ENCODE measurements around the gene LIM2.
"Not testable (repeated sequence)": the region's sequence is repeated elsewhere in the genome, so short reads cannot be mapped to it uniquely, and the experiment has no call there.

The LIM2 gene

GRCh38 chr19:51402117-51402516 is 14.3 kb upstream of the LIM2 start:
- no peak for TF ChIP-seq ARNTL (CRISPR knock-in tag; IDR thresholded peaks at IDR 0.05; ENCODE audit: borderline replicate concordance, low read depth)
- TF ChIP-seq ZC3H10 (CRISPR knock-in tag; IDR thresholded peaks at IDR 0.05), result no peak
- TF ChIP-seq ZNF70 (CRISPR knock-in tag; IDR thresholded peaks at IDR 0.05), result no peak
- no peak for TF ChIP-seq ISL1 (CRISPR knock-in tag; IDR thresholded peaks at IDR 0.05)
- no peak for TF ChIP-seq ZFP30 (CRISPR knock-in tag; IDR thresholded peaks at IDR 0.05)
- TF ChIP-seq ESRRG (CRISPR knock-in tag; IDR thresholded peaks at IDR 0.05), result no peak
- TF ChIP-seq GLIS3 (CRISPR knock-in tag; IDR thresholded peaks at IDR 0.05), result no peak
- no peak for TF ChIP-seq PPARA (CRISPR knock-in tag; IDR thresholded peaks at IDR 0.05; ENCODE audit: borderline replicate concordance)
- no peak for TF ChIP-seq POU6F1 (CRISPR knock-in tag; IDR thresholded peaks at IDR 0.05; ENCODE audit: borderline replicate concordance, low read depth)
- no peak for ATAC-seq

GRCh38 chr19:51399936-51400335 is 12.2 kb upstream of the LIM2 start:
- ATAC-seq, result not testable (repeated sequence)

- no peak for ATAC-seq
- no peak for TF ChIP-seq TOX (CRISPR knock-in tag; IDR thresholded peaks at IDR 0.05; ENCODE audit: borderline replicate concordance)
- no peak for TF ChIP-seq BACH2 (CRISPR knock-in tag; IDR thresholded peaks at IDR 0.05; ENCODE audit: borderline replicate concordance)
- no peak for TF ChIP-seq ZNF70 (CRISPR knock-in tag; IDR thresholded peaks at IDR 0.05)
- no peak for TF ChIP-seq PATZ1 (CRISPR knock-in tag; IDR thresholded peaks at IDR 0.05; ENCODE audit: borderline replicate concordance)
- TF ChIP-seq OSR1 (CRISPR knock-in tag; IDR thresholded peaks at IDR 0.05), result no peak
- TF ChIP-seq GLIS3 (CRISPR knock-in tag; IDR thresholded peaks at IDR 0.05), result no peak
- no peak for TF ChIP-seq ISL1 (CRISPR knock-in tag; IDR thresholded peaks at IDR 0.05)
- TF ChIP-seq ZNF8 (CRISPR knock-in tag; IDR thresholded peaks at IDR 0.05), result no peak
- TF ChIP-seq CREB5 (CRISPR knock-in tag; IDR thresholded peaks at IDR 0.05; ENCODE audit: low read depth), result no peak
- TF ChIP-seq POU6F1 (CRISPR knock-in tag; IDR thresholded peaks at IDR 0.05; ENCODE audit: borderline replicate concordance, low read depth), result no peak
These were observed 11.5 kb upstream of the LIM2 start for GRCh38 chr19:51399231-51399630.

- TF ChIP-seq ZNF70 (CRISPR knock-in tag; IDR thresholded peaks at IDR 0.05) (no peak), TCF4 (CRISPR knock-in tag; IDR thresholded peaks at IDR 0.05; ENCODE audit: borderline replicate concordance) (no peak), PATZ1 (CRISPR knock-in tag; IDR thresholded peaks at IDR 0.05; ENCODE audit: borderline replicate concordance) (no peak), ZC3H10 (CRISPR knock-in tag; IDR thresholded peaks at IDR 0.05) (no peak), GLIS3 (CRISPR knock-in tag; IDR thresholded peaks at IDR 0.05) (no peak), SNAI2 (CRISPR knock-in tag; IDR thresholded peaks at IDR 0.05) (no peak), POU6F1 (CRISPR knock-in tag; IDR thresholded peaks at IDR 0.05; ENCODE audit: borderline replicate concordance, low read depth) (no peak), ZNF565 (CRISPR knock-in tag; conservative IDR thresholded peaks at IDR 0.05; ENCODE audit: low read depth) (no peak)
- ATAC-seq, result no peak
These were observed 10.4 kb upstream of the LIM2 start for GRCh38 chr19:51398096-51398704.

GRCh38 chr19:51397453-51397852 is 9.7 kb upstream of the LIM2 start:
- ATAC-seq, result not testable (repeated sequence)

Measured in SK-N-SH treated with all-trans-retinoic acid at 6 μM for 48 hours (cell line).